SH-SY5Y (cell line): ENCODE measurements around the gene NANOGP8.

Source experiments
- GATA2 ChIP-seq: IDR thresholded peaks from 2 replicates; pipeline ENCODE4 v1.6.1; 2011; ENCODE audit warnings: mild to moderate bottlenecking, low read depth, low read length
- GATA3 ChIP-seq: IDR thresholded peaks from 2 replicates; pipeline ENCODE4 v1.6.1; 2011; ENCODE audit warnings: low read depth, mild to moderate bottlenecking, low read length, moderate library complexity

GRCh38 chr15:35038626-35039451 is 46.3 kb downstream of the NANOGP8 start:
- TF ChIP-seq GATA2 (no peak), GATA3 (no peak)
